Tibial nerve (tissue), 4 donors: ENCODE results near the gene LSM8. TPM values are rescaled to one million over a fixed set of nuclear protein-coding genes. Genes with fewer than 3 reads are reported as not detected.

ENCODE experiments used
- DNase-seq, 2 donors: peaks; one replicate each; pipeline ENCODE4 v3.0.0-alpha.2; 2019; ENCODE audit warnings: low spot score in 2 of 2
- H3K27ac ChIP-seq, 4 donors: fragments of 200-600 bp; sonication (generic) in 3 of 4; one replicate each; pipeline ENCODE4 v1.5.1; 2017 to 2019; ENCODE audit warnings: mild to moderate bottlenecking in 1 of 4
- H3K27me3 ChIP-seq, 2 donors: fragments of 200-600 bp; sonication (generic) in 1 of 2; one replicate each; pipeline versions ENCODE4 v1.5.1 to v1.6.0; 2017 to 2019
- H3K36me3 ChIP-seq, 3 donors: fragments of 200-600 bp; sonication (generic); one replicate each; pipeline ENCODE4 v1.5.1; 2018 to 2019
- H3K4me1 ChIP-seq, 4 donors: fragments of 200-600 bp; sonication (generic) in 3 of 4; one replicate each; pipeline ENCODE4 v1.5.1; 2017 to 2019
- H3K4me3 ChIP-seq, 4 donors: fragments of 200-600 bp; sonication (generic) in 3 of 4; one replicate each; pipeline ENCODE4 v1.5.1; 2017 to 2019; ENCODE audit warnings: mild to moderate bottlenecking in 1 of 4, moderate library complexity in 1 of 4
- H3K9me3 ChIP-seq, 4 donors: fragments of 200-600 bp; sonication (generic) in 3 of 4; one replicate each; pipeline ENCODE4 v1.5.1; 2017 to 2019
- EP300 ChIP-seq, 2 donors: sonication (generic); formaldehyde crosslinking; IDR thresholded peaks; one replicate each; pipeline ENCODE4 v1.6.1; 2017; ENCODE audit warnings: antibody characterized with exemption in 2 of 2, mild to moderate bottlenecking in 1 of 2
- POLR2A ChIP-seq, 2 donors: fragments of 450-650 bp; IDR thresholded peaks; one replicate each; pipeline ENCODE4 v1.6.1; 2017; ENCODE audit warnings: antibody characterized with exemption in 2 of 2, mild to moderate bottlenecking in 2 of 2, moderate library complexity in 2 of 2
- WGBS, 2 donors: methylation state at CpG; one replicate each; pipeline ENCODE4 v1.1.5; 2018; 5-methylcytosine and 5-hydroxymethylcytosine counted together
- total RNA-seq, 4 donors: library from RNA; depleted of rRNA; stranded (reverse); fragments of >200 nt; gene quantifications; one replicate each; pipeline ENCODE4 v1.1.0, GENCODE V29; 2016
- TF ChIP-seq, protein P1 (sequence below), 5 experiments: fragments of 200-600 bp in 3 of 5; fragments of 450-650 bp in 2 of 5; sonication (generic) in 3 of 5; IDR thresholded peaks; one replicate each; pipeline ENCODE4 v1.5.1; 2016 to 2019; ENCODE audit warnings: antibody characterized with exemption in 5 of 5, mild to moderate bottlenecking in 3 of 5, moderate library complexity in 2 of 5

The LSM8 gene
- total RNA-seq, 4 donors from 2014 or later: 18.6 to 32.9 (median 27.8) TPM

DNA sequence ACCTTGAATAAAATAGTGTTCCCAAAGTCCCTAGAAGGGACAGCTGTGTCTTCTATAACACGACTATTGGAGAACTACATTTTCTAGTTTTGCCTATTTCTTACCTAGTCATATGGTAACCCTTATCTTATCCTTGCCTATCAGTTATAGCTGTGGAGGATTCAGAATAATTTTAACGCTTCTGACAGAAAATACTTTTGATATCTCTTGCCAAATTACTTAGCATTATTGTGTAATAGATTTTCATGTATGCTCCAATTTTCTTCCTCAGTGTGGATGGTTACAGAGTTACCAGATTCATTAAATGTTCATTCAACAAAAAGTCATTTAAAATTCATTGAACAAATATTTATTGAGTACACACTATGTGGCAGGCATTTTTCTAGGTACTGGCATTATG lies 34.6 kb upstream of the LSM8 start:
- Histone ChIP-seq H3K4me1 (no peaks in the 10 kb centered on the region), H3K4me3 (no peak overlapping the region), H3K27ac (no peak overlapping the region), H3K27me3 (no peaks in the 10 kb centered on the region), H3K9me3 (no peaks in the 10 kb centered on the region), H3K36me3 (no peaks in the 10 kb centered on the region)
- no peak for DNase-seq
- 81 to 89% methylated on average over 2 of the region's 2 CpGs for WGBS, 2 donors
- TF ChIP-seq EP300 (IDR thresholded peaks at IDR 0.05) (no peak), POLR2A (IDR thresholded peaks at IDR 0.05) (no peak)
- TF ChIP-seq, protein P1, sequence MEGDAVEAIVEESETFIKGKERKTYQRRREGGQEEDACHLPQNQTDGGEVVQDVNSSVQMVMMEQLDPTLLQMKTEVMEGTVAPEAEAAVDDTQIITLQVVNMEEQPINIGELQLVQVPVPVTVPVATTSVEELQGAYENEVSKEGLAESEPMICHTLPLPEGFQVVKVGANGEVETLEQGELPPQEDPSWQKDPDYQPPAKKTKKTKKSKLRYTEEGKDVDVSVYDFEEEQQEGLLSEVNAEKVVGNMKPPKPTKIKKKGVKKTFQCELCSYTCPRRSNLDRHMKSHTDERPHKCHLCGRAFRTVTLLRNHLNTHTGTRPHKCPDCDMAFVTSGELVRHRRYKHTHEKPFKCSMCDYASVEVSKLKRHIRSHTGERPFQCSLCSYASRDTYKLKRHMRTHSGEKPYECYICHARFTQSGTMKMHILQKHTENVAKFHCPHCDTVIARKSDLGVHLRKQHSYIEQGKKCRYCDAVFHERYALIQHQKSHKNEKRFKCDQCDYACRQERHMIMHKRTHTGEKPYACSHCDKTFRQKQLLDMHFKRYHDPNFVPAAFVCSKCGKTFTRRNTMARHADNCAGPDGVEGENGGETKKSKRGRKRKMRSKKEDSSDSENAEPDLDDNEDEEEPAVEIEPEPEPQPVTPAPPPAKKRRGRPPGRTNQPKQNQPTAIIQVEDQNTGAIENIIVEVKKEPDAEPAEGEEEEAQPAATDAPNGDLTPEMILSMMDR (IDR thresholded peaks at IDR 0.05): no peak

- TF ChIP-seq, protein P1 (IDR thresholded peaks at IDR 0.05): no peak
- no peak for TF ChIP-seq POLR2A (IDR thresholded peaks at IDR 0.05)
- no peak for TF ChIP-seq EP300 (IDR thresholded peaks at IDR 0.05)
- 74 to 78% methylated on average over 2 of the region's 2 CpGs for WGBS, 2 donors
- no peaks in the 10 kb centered on the region for H3K4me1 ChIP-seq
- H3K4me3 ChIP-seq: no peak overlapping the region
- no peaks in the 10 kb centered on the region for H3K36me3 ChIP-seq
- H3K9me3 ChIP-seq: no peaks in the 10 kb centered on the region
- no peak overlapping the region for H3K27ac ChIP-seq
- H3K27me3 ChIP-seq: no peaks in the 10 kb centered on the region
- no peak for DNase-seq
These were observed 32.3 kb upstream of the LSM8 start for GRCh38 chr7:118151671-118152070.

DNA sequence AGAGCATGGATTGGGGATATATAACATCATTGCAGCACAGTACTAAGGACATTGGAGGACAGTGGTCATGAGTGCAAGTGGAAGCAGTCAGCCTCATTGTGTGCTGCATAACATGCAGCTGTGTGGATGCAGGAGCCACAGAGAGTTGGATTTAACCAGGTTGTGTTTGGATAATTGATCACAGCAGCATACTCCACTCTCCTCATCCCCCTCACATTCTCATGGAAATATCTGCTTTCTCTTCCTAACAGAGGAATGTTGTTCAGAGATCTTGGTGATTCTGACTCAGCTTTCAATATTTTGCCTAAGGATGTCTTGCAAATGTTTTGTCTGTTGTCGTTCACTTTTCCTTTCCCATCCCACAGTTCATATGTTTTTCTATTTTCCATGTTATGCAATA lies 31.8 kb upstream of the LSM8 start:
- Histone ChIP-seq H3K27ac (no peak overlapping the region), H3K27me3 (no peaks in the 10 kb centered on the region), H3K36me3 (no peaks in the 10 kb centered on the region), H3K4me3 (no peak overlapping the region), H3K9me3 (no peaks in the 10 kb centered on the region), H3K4me1 (no peaks in the 10 kb centered on the region)
- 25 to 33% methylated on average over 1 of the region's 1 CpG for WGBS, 2 donors
- TF ChIP-seq EP300 (IDR thresholded peaks at IDR 0.05) (no peak), POLR2A (IDR thresholded peaks at IDR 0.05) (no peak)
- TF ChIP-seq, protein P1 (IDR thresholded peaks at IDR 0.05): no peak
- no peak for DNase-seq

GRCh38 chr7:118152654-118153053 lies 31.3 kb upstream of the LSM8 start:
- no peak overlapping the region for H3K4me3 ChIP-seq
- H3K27ac ChIP-seq: no peak overlapping the region
- no peaks in the 10 kb centered on the region for H3K27me3 ChIP-seq
- no peaks in the 10 kb centered on the region for H3K4me1 ChIP-seq
- H3K9me3 ChIP-seq: no peaks in the 10 kb centered on the region
- no peak for DNase-seq
- TF ChIP-seq, protein P1 (IDR thresholded peaks at IDR 0.05): no peak
- TF ChIP-seq POLR2A (IDR thresholded peaks at IDR 0.05) (no peak), EP300 (IDR thresholded peaks at IDR 0.05) (no peak)
- H3K36me3 ChIP-seq: no peaks in the 10 kb centered on the region

GRCh38 chr7:118153551-118154177 lies 30.3 kb upstream of the LSM8 start:
- Histone ChIP-seq H3K27me3 (no peaks in the 10 kb centered on the region), H3K4me3 (no peak overlapping the region), H3K9me3 (no peaks in the 10 kb centered on the region), H3K4me1 (no peaks in the 10 kb centered on the region), H3K36me3 (no peaks in the 10 kb centered on the region), H3K27ac (no peak overlapping the region)
- 24 to 28% methylated on average over 4 of the region's 4 CpGs for WGBS, 2 donors
- DNase-seq: peak in 1 of 2 donors; percentile 74
- TF ChIP-seq EP300 (IDR thresholded peaks at IDR 0.05): no peak
- TF ChIP-seq, protein P1 (IDR thresholded peaks at IDR 0.05): peak in 4 of 5 experiments; percentile 37 to 67 (median 55)
